ENCODE results near the gene BDKRB2. TPM values are rescaled to one million over a fixed set of nuclear protein-coding genes. Genes with fewer than 3 reads are reported as not detected.

BDKRB2 gene
- total and polyA plus RNA-seq, 9 donors: 0.40 to 3.3 (median 1.9) TPM

DNA sequence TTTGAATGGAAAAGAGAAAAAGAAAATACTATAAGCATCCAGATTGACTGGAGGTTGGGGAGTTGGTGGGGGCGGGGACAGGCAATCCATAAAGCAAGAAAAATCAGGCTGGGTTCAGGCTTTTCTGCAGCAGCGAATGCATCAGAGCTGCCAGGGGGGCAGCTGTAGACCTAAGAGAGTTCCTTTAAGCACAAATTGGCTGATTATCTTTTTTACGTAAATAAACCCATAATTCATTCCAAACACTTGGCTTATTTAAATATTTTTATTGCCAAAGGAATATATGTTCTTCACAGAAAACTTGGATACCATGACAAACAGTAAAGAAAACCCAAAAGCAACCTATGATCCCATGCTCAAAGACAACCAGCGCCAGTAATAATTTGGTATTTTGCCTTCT, 10.2 kb downstream of the BDKRB2 start:
- Histone ChIP-seq H3K36me3 (no peaks in the 10 kb centered on the region), H3K9me3 (no peaks in the 10 kb centered on the region), H3K27me3 (no peaks in the 10 kb centered on the region), H3K27ac (no peak overlapping the region), H3K4me1 (ENCODE audit: insufficient read depth) (no peaks in the 10 kb centered on the region), H3K4me3 (no peak overlapping the region)
- 67 to 74% (median 70%) methylated on average over 4 of the region's 4 CpGs for WGBS, 3 donors
- intact Hi-C loops (cut with DNase I): no loop called here
- DNase-seq: no peak
- TF ChIP-seq POLR2A (IDR thresholded peaks at IDR 0.05): no peak
- TF ChIP-seq EP300 (IDR thresholded peaks at IDR 0.05): no peak
- TF ChIP-seq, protein P1, sequence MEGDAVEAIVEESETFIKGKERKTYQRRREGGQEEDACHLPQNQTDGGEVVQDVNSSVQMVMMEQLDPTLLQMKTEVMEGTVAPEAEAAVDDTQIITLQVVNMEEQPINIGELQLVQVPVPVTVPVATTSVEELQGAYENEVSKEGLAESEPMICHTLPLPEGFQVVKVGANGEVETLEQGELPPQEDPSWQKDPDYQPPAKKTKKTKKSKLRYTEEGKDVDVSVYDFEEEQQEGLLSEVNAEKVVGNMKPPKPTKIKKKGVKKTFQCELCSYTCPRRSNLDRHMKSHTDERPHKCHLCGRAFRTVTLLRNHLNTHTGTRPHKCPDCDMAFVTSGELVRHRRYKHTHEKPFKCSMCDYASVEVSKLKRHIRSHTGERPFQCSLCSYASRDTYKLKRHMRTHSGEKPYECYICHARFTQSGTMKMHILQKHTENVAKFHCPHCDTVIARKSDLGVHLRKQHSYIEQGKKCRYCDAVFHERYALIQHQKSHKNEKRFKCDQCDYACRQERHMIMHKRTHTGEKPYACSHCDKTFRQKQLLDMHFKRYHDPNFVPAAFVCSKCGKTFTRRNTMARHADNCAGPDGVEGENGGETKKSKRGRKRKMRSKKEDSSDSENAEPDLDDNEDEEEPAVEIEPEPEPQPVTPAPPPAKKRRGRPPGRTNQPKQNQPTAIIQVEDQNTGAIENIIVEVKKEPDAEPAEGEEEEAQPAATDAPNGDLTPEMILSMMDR (IDR thresholded peaks at IDR 0.05): no peak

DNA sequence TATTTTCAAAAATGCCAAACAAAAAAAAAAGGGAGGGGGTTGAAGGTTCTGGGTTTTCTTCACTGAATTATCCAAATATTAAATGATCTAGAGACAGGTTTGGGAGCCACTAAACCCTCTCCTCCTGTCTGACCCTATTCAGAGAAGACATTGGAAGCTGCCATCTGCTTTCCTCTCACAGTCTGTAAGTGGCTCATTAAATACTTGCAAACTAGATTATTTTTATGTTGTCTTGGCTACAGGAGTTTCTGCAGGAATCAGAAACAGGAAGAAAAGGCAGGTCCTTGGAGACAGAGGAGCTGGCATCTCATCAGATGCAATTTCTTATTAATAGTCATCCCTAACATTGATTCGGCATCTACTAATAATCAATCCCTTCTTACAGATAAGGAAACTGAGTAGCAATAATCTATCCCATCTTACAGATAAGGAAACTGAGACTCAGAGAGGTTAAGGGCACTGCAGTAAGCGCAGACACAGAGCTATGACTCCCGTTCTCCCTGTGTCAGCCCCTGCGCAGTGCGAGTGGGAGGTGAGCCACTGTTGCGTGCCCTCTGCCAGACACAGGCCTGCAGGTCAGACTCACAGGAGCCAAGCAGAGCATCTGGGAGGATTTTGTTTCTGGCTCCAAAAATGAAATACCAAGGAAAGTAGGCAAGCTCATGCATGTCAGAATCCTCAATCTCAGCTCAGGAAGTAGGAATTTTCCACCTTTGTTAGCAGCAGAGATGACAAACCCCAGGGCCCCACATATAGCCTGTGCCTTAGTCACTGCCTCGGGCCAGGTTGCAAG, 11.0 kb downstream of the BDKRB2 start:
- intact Hi-C loops (cut with DNase I): no loop called here
- 52 to 71% (median 65%) methylated on average over 7 of the region's 7 CpGs for WGBS, 3 donors
- no peaks in the 10 kb centered on the region for H3K36me3 ChIP-seq
- H3K27ac ChIP-seq: no peak overlapping the region
- no peak for DNase-seq
- no peak overlapping the region for H3K4me3 ChIP-seq
- no peaks in the 10 kb centered on the region for H3K27me3 ChIP-seq
- no peaks in the 10 kb centered on the region for H3K4me1 ChIP-seq (ENCODE audit: insufficient read depth)
- no peaks in the 10 kb centered on the region for H3K9me3 ChIP-seq
- no peak for TF ChIP-seq POLR2A (IDR thresholded peaks at IDR 0.05)
- TF ChIP-seq EP300 (IDR thresholded peaks at IDR 0.05): no peak
- TF ChIP-seq, protein P1 (IDR thresholded peaks at IDR 0.05): no peak

DNA sequence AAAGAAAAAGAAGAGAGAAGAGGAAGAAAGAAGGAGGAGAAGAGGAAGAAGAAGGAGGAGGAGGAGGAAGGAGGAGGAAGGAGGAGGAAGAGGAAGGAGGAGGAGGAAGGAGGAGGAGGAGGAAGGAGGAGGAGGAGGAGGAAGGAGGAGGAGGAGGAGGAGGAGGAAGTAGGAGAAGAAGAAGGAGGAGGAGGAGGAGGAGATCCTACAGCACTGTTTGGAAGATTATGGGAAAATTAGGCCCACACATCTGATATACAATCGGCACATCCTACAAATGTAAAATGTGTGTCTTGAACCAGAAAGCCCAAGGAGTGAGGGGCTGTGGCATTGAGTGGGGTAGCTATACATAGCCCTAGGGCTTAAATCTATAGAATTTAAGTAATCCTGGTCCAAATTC, 12.0 kb downstream of the BDKRB2 start:
- Histone ChIP-seq H3K27me3 (no peaks in the 10 kb centered on the region), H3K9me3 (no peaks in the 10 kb centered on the region), H3K36me3 (no peaks in the 10 kb centered on the region), H3K27ac (no peak overlapping the region), H3K4me1 (ENCODE audit: insufficient read depth) (no peaks in the 10 kb centered on the region), H3K4me3 (no peak overlapping the region)
- intact Hi-C loops (cut with DNase I): no loop called here
- no peak for DNase-seq
- WGBS, 3 donors: 66 to 74% (median 73%) methylated on average over 1 of the region's 1 CpG
- TF ChIP-seq, protein P1 (IDR thresholded peaks at IDR 0.05): no peak

DNA sequence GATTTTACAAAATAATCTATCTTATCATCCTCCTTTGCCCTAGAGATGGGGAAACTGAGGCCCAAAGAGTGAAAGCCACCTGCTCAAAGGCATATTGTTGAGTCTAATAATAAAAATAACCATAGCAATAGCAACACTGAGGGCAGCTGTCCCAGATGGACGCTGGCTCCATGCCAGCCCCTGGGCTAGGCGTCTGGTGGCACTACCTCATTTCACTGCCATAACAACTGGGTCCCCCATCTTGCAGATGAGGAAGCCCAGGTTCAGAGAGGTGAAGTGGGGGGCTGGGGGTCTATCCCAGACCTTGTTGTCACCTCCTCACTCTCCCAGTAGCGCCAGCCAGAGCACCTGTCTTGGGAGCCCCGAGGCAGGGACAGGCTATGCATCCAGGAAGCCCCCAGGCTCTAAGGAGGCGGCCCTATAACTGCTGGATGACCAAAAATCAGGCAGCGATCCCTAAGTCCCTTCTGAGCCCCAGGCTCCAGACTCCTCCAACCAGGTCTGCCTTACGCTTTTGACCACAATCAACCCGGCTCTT, 12.8 kb downstream of the BDKRB2 start:
- Histone ChIP-seq H3K27me3 (no peaks in the 10 kb centered on the region), H3K36me3 (no peaks in the 10 kb centered on the region), H3K4me1 (ENCODE audit: insufficient read depth) (no peaks in the 10 kb centered on the region), H3K4me3 (no peak overlapping the region), H3K27ac (no peak overlapping the region), H3K9me3 (no peaks in the 10 kb centered on the region)
- DNase-seq: no peak
- intact Hi-C loops (cut with DNase I): no loop called here
- no peak for TF ChIP-seq EP300 (IDR thresholded peaks at IDR 0.05)
- TF ChIP-seq POLR2A (IDR thresholded peaks at IDR 0.05): no peak
- TF ChIP-seq, protein P1 (IDR thresholded peaks at IDR 0.05): no peak
- WGBS, 3 donors: 75 to 77% (median 77%) methylated on average over 8 of the region's 8 CpGs

Measured in ovary (tissue), 9 donors.